SH-SY5Y (cell line): Measurements from ENCODE around the gene PRSS38.

Experiments
- GATA2 ChIP-seq: IDR thresholded peaks from 2 replicates; pipeline ENCODE4 v1.6.1; 2011; ENCODE audit warnings: mild to moderate bottlenecking, low read depth, low read length
- GATA3 ChIP-seq: IDR thresholded peaks from 2 replicates; pipeline ENCODE4 v1.6.1; 2011; ENCODE audit warnings: low read depth, mild to moderate bottlenecking, low read length, moderate library complexity

The PRSS38 gene

GRCh38 chr1:227793948-227794816, 21.3 kb upstream of the PRSS38 start:
- TF ChIP-seq GATA2 (no peak), GATA3 (no peak)

GRCh38 chr1:227794817-227795192, 20.7 kb upstream of the PRSS38 start:
- no peak for TF ChIP-seq GATA3
- TF ChIP-seq GATA2 = no peak

GRCh38 chr1:227795732-227796131, 19.7 kb upstream of the PRSS38 start:
- TF ChIP-seq GATA2 = no peak
- no peak for TF ChIP-seq GATA3

GRCh38 chr1:227796359-227796915, 19.0 kb upstream of the PRSS38 start:
- no peak for TF ChIP-seq GATA2
- TF ChIP-seq GATA3 = no peak

GRCh38 chr1:227797144-227797543, 18.3 kb upstream of the PRSS38 start:
- TF ChIP-seq GATA2 (no peak), GATA3 (no peak)

GRCh38 chr1:227797625-227798024, 17.9 kb upstream of the PRSS38 start:
- TF ChIP-seq GATA3 = no peak
- TF ChIP-seq GATA2 = no peak

- TF ChIP-seq GATA3 = no peak
These were observed 17.2 kb upstream of the PRSS38 start for GRCh38 chr1:227798078-227798802.

GRCh38 chr1:227799756-227800155, 15.7 kb upstream of the PRSS38 start:
- no peak for TF ChIP-seq GATA3
- no peak for TF ChIP-seq GATA2

GRCh38 chr1:227803933-227804332, 11.5 kb upstream of the PRSS38 start:
- TF ChIP-seq GATA2 (no peak), GATA3 (no peak)

- TF ChIP-seq GATA2 (no peak), GATA3 (no peak)
These were observed 9.8 kb upstream of the PRSS38 start for GRCh38 chr1:227805606-227806197.

GRCh38 chr1:227808566-227808965, 6.9 kb upstream of the PRSS38 start:
- TF ChIP-seq GATA2 = no peak
- TF ChIP-seq GATA3 = no peak

GRCh38 chr1:227809026-227809425, 6.4 kb upstream of the PRSS38 start:
- TF ChIP-seq GATA3 (no peak), GATA2 (no peak)

- TF ChIP-seq GATA2 (no peak), GATA3 (no peak)
These were observed 1.5 kb upstream of the PRSS38 start for GRCh38 chr1:227813962-227814361.

- no peak for TF ChIP-seq GATA3
- TF ChIP-seq GATA2 = no peak
These were observed 1.4 kb downstream of the PRSS38 start for GRCh38 chr1:227816750-227817446.

- TF ChIP-seq GATA2 (no peak), GATA3 (no peak)
These were observed 8.1 kb downstream of the PRSS38 start for GRCh38 chr1:227823537-227823936.
